Body of pancreas (tissue), 4 donors: ENCODE data around the gene SLC23A3.

ENCODE experiments used
- POLR2A ChIP-seq, 3 donors: fragments of 450-650 bp; IDR thresholded peaks; one replicate each; pipeline ENCODE4 v1.6.1; 2016; ENCODE audit warnings: antibody characterized with exemption in 3 of 3, mild to moderate bottlenecking in 2 of 3
- TF ChIP-seq, protein P1 (sequence below), 7 experiments: fragments of 450-650 bp in 4 of 7; fragments of 200-600 bp in 3 of 7; sonication (generic) in 3 of 7; IDR thresholded peaks; one replicate each; pipeline ENCODE4 v1.5.1; 2016 to 2019; ENCODE audit warnings: antibody characterized with exemption in 7 of 7

- TF ChIP-seq, protein P1, sequence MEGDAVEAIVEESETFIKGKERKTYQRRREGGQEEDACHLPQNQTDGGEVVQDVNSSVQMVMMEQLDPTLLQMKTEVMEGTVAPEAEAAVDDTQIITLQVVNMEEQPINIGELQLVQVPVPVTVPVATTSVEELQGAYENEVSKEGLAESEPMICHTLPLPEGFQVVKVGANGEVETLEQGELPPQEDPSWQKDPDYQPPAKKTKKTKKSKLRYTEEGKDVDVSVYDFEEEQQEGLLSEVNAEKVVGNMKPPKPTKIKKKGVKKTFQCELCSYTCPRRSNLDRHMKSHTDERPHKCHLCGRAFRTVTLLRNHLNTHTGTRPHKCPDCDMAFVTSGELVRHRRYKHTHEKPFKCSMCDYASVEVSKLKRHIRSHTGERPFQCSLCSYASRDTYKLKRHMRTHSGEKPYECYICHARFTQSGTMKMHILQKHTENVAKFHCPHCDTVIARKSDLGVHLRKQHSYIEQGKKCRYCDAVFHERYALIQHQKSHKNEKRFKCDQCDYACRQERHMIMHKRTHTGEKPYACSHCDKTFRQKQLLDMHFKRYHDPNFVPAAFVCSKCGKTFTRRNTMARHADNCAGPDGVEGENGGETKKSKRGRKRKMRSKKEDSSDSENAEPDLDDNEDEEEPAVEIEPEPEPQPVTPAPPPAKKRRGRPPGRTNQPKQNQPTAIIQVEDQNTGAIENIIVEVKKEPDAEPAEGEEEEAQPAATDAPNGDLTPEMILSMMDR (IDR thresholded peaks at IDR 0.05) = no peak
- no peak for TF ChIP-seq POLR2A (IDR thresholded peaks at IDR 0.05)
Observed at GRCh38 chr2:219127037-219127635, 42.7 kb downstream of the SLC23A3 start.
